Femur (tissue), 1 donor: ENCODE results near the gene TTC33.
"Not testable (repeated sequence)": the region's sequence is repeated elsewhere in the genome, so short reads cannot be mapped to it uniquely, and the experiment has no call there.

ENCODE experiments used
- DNase-seq: peaks from one replicate; pipeline ENCODE4 v3.0.0-alpha.2; 2017

TTC33 gene

GRCh38 chr5:40778133-40778532, 22.4 kb upstream of the TTC33 start:
- no peak for DNase-seq

GRCh38 chr5:40776658-40776977, 20.9 kb upstream of the TTC33 start:
- DNase-seq, result no peak

GRCh38 chr5:40775846-40776657, 20.3 kb upstream of the TTC33 start:
- no peak for DNase-seq

- no peak for DNase-seq
Observed at GRCh38 chr5:40775085-40775845, 19.5 kb upstream of the TTC33 start.

DNA sequence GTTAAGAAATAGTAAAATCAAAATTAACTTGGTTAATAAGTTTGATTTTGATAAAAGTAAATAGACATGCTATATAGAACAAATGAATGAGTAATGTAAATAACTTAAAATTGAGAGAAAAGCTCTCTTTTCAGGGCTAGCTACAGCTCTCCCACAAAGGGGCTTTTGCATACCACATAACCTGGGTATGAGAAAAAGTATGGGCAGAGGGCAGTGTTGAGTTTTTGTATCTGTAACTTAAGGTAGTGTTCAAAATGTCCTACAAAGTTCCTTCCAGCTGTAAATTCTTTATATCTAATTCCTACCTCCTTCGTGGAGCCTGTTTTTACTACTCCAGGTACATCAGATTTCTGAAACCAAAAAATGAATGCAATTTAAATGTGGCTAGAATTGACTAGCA, 18.9 kb upstream of the TTC33 start:
- DNase-seq, result no peak

DNA sequence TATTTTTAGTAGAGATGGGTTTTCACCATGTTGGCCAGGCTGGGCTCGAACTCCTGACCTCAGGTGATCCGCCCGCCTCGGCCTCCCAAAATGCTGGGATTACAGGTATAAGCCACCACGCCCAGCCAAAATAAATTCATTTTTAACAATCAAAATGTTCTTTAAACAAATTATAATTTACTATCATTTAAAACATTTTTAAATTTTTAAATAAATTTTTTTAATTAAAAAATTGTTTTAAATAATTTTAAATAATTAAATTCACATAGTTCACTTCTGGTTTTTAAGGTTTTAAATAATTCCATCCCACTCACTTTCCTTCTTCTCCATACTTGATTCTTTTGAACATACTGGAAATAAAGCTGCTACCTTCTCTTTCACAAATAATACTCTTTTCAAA, 15.0 kb upstream of the TTC33 start:
- no peak for DNase-seq

GRCh38 chr5:40762705-40763104, 6.9 kb upstream of the TTC33 start:
- DNase-seq, result no peak

DNA sequence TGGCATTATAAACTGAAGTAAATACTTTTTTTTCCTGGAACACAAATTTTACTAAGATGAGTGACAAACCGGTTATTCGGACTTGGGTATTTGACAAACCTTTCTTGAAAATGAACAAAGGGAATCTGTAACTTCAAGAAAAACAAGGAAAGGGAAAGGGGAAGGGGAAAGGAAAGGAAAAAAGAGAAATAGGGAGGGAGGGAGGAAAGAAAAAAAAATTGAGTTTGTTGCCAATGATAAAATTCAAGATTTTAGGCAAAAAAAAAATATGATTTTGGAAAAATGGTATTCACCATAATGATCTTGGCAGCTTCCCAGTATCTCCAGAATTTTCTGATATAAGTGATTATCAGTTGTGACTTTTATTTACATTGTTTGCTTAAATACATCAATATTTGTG, 1.6 kb upstream of the TTC33 start:
- no peak for DNase-seq

- peak; percentile 85 for DNase-seq
Observed at GRCh38 chr5:40755093-40755406, 711 bp downstream of the TTC33 start.

DNA sequence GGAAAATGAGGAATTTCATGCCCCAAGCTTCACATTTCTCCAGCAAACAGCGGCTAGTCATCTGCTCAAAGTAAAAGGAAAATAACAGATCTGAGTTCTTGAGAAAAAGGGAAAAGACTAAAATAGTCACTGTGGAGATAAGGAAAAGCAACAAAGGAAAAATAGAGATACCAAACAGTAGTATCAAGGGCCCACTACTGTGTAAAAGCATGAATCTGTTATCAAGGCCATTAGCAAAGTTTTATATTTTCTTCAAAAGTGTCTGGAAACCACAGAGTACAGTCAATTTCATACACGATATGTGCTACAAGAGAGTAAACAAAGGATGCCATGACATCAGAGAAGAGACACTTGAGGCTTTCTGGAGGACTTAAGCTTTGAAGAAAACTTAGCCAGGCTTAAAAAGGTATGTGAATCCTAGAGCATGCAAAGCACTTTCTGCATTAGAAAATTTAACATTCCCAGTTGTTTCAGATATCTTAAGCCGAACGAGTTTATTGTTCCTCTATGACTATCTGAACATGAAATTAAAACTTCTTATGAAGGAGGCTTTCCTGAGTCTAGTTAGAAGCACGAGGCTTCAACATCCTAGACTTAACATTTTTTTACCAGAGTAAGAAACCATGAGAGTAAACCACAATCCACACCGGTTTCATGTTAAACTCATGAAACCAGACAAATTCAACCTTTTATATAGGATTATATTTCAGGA, 1.2 kb downstream of the TTC33 start:
- no peak for DNase-seq

- no peak for DNase-seq
Observed at GRCh38 chr5:40746703-40747102, 9.1 kb downstream of the TTC33 start.

DNA sequence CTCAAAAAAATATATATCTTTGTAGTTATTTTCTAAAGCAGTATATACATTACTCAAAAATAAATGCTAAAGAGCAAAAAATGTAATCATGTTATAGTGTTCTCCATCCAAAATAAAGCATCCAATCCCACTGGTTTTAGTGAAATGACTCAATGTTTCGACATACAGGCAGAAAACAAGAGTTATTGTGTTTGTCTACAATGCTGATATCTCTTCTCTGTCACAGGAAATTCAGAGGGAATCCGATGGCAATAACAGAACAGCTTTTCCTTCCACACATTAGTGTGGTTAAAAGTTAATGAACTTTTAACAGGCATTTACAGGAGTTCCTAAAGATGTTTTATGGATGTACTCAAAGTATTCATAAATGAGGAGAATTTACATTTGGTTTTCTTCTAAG, 12.0 kb downstream of the TTC33 start:
- DNase-seq, result no peak

DNA sequence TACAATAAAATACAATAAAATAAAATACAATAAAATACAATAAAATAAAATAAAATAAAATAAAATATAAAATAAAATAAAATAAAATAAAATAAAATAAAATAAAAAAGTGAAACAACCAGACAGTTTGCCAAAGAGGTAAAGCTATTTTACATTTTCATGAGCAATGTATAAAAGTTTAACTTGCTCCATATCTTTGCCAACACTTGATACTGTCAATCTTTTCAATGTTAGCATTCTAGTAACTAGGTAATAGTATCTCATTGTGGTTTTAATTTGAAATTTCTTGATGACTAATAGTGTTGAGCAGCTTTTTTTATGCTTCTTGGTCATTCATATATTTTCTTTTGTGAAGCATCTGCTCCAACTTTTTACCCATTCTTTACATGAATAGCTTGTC, 17.3 kb downstream of the TTC33 start:
- DNase-seq, result no peak

DNA sequence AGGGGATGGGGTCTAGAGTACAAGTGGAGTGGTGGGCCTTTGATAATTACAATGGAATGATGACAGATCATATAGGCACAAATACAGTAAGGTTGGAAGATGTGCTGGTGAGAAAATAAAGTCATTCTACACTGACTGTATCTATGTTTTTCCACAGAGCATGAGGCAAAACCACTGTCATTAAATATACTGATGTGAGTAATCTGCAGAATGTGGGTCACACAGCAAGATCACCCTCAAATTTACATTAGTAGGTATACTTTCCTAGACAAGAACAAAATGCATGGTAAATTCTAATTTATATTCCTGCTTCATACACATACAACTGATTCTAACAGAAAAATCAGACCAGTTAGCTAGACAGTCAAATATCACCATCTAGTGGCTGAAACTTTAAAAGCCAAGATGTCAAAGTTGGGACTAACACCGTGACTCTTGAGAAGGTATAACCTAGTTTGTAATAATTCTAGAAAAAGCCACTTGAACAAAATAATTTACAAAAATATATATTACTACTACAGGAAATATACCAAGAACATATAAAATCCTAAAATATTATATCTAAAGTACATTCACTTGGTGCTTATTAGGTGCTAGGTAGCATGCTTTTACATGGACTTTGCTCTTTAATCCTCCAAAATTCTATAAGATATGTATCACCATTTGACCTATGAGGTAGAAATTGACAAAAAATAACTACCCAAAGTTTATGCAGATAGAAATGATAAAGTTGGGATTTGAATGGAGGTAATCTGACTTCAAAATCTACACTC, 19.5 kb downstream of the TTC33 start:
- no peak for DNase-seq

GRCh38 chr5:40735609-40736008, 20.2 kb downstream of the TTC33 start:
- DNase-seq, result no peak

DNA sequence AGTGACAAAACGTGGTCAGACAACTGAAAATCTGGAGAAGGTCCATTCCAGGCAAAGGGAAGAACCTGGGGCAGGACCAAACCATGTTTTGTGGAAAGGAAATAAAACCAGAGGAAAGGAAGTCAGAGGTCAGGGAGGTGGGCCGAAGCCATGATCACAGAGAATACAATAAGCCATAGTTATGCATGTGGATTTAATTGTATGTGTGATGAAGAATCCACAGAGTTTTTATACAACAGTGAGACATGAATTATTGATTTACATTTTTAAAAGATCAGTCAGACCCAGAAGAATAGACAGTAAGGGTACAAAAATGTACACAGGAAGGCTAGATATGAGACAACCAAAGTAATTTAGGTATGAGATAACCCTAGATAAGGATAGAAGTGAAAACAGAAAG, 20.8 kb downstream of the TTC33 start:
- no peak for DNase-seq

DNA sequence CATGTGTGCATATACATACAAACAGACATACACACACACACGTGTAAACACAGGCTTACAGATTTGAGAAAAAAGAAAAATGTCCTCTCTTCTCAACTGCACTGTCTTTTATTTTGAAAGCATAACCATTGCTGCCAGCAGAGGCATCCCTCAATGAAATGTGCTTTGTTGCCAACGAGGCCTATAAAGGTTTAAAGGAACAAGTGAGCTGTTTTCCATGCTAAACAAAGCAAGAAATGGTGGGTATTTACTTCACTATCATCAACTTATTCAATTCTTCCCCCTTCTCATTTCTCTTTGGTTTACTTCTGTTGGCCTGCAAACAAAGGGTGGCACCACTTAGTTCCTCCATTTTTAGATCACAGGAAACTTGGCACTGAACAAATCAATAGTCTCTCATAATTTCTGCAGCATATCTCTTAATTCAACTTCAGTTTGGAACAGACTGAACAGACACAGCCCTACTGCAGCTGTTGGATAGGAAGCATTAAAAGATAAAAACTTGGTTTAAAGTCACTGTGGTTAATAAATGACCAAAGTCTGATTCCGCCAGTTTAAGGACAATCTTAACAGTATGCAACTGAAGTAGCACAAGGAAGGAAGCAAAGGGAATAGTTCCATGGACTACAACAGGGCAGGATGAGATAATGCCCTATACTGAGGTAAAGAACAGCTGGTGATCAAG, 21.7 kb downstream of the TTC33 start:
- DNase-seq, result no peak

- no peak for DNase-seq
Observed at GRCh38 chr5:40733434-40733833, 22.3 kb downstream of the TTC33 start.

GRCh38 chr5:40722497-40722911, 33.3 kb downstream of the TTC33 start:
- DNase-seq, result not testable (repeated sequence)

DNA sequence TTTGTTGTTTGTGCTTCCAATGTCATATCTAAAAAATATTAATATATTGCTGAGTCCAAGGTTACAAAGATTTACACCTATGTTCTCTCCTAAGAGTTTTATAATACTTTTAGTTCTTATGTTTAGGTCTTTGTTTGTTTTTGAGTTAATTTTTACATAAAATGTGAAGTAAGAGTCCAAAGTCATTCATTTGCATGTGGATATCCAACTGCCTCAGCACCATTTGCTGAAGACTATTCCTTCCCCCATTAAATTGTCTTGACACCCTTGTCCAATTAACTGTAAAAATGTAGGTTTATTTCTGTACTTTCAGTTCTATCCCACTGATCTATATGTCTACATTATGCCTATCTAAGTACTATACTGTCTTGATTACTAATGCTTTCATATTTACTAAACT, 35.7 kb downstream of the TTC33 start:
- no peak for DNase-seq

DNA sequence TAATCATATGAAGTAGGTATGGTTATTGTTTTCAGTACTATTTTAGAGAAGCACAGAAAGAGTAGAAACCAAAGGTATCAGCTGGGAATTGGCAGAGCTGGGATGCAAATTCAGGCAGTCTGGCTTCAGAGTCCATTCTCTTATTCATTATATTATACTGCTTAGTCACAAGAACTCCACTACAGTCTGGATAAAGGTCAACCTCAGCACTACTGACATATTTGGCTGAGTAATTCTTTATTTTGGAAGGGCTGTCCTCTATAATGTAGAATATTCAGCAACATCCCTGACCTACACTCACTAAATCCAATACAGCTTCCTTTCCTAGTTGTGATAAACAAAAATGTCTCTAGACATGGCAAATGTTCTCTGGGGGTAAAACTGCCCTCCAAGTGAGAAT, 38.5 kb downstream of the TTC33 start:
- no peak for DNase-seq

DNA sequence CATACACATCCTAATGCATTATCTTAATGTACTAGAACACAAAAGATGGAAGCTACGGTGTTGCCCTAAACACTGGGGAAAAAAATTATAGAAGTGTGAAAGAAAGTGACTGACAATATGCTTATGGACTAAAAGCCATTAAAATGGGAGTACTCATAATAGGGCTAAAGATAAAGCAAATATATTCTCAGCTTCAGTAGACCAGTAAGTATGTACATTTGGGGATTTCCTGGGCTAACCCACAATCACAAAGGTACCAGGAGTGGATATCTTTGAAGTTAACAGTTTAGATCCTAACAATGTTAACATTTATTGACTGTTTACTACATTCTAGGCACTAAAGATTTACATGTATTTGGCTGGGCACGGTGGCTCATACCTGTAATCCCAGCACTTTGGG, 39.2 kb downstream of the TTC33 start:
- no peak for DNase-seq

GRCh38 chr5:40716000-40716399, 39.8 kb downstream of the TTC33 start:
- DNase-seq, result no peak
